Measurements from ENCODE around the gene SYNDIG1.

GRCh38 chr20:24465159-24465558 is 4.3 kb upstream of the SYNDIG1 start:
- TF ChIP-seq CTCF (IDR thresholded peaks at IDR 0.05) (no peak), POLR2A (IDR thresholded peaks at IDR 0.05) (no peak)
